Body of pancreas (tissue), 4 donors: ENCODE data around the gene LPP.

ENCODE experiments used
- POLR2A ChIP-seq, 3 donors: fragments of 450-650 bp; IDR thresholded peaks; one replicate each; pipeline ENCODE4 v1.6.1; 2016; ENCODE audit warnings: antibody characterized with exemption in 3 of 3, mild to moderate bottlenecking in 2 of 3
- TF ChIP-seq, protein P1 (sequence below), 7 experiments: fragments of 450-650 bp in 4 of 7; fragments of 200-600 bp in 3 of 7; sonication (generic) in 3 of 7; IDR thresholded peaks; one replicate each; pipeline ENCODE4 v1.5.1; 2016 to 2019; ENCODE audit warnings: antibody characterized with exemption in 7 of 7

DNA sequence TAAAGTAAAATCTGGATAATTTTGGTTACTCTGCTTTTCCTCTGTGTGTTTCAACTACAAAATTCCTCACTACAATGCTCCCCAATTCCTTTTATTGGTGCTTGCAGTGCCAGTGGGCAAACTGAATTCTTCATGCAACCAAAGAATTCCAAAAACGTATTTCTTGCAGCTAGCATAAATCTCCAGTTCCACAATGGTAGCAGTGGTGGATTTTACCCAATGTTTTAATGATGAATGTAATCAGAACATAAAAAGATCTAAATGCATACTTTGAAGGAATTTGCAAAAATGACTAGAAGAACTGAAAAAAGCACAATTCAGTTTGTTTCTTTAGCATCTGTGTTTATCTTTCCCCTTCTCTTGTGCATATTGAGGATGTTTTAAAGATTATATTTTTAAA is 658.2 kb downstream of the LPP start:
- TF ChIP-seq, protein P1, sequence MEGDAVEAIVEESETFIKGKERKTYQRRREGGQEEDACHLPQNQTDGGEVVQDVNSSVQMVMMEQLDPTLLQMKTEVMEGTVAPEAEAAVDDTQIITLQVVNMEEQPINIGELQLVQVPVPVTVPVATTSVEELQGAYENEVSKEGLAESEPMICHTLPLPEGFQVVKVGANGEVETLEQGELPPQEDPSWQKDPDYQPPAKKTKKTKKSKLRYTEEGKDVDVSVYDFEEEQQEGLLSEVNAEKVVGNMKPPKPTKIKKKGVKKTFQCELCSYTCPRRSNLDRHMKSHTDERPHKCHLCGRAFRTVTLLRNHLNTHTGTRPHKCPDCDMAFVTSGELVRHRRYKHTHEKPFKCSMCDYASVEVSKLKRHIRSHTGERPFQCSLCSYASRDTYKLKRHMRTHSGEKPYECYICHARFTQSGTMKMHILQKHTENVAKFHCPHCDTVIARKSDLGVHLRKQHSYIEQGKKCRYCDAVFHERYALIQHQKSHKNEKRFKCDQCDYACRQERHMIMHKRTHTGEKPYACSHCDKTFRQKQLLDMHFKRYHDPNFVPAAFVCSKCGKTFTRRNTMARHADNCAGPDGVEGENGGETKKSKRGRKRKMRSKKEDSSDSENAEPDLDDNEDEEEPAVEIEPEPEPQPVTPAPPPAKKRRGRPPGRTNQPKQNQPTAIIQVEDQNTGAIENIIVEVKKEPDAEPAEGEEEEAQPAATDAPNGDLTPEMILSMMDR (IDR thresholded peaks at IDR 0.05): no peak
- TF ChIP-seq POLR2A (IDR thresholded peaks at IDR 0.05): no peak
